ENCODE measurements around the gene MCUR1. TPM values are rescaled to one million over a fixed set of nuclear protein-coding genes. Genes with fewer than 3 reads are reported as not detected.
A peak's percentile ranks its signal among the peaks of the same experiment; 100 is the strongest.

Gene MCUR1
- total and polyA plus RNA-seq, 9 of the 15 experiments (the other 6 are each of a cell fraction or from before 2014, with no cell fraction given), result 5.1 to 60.2 (median 41.4) TPM

DNA sequence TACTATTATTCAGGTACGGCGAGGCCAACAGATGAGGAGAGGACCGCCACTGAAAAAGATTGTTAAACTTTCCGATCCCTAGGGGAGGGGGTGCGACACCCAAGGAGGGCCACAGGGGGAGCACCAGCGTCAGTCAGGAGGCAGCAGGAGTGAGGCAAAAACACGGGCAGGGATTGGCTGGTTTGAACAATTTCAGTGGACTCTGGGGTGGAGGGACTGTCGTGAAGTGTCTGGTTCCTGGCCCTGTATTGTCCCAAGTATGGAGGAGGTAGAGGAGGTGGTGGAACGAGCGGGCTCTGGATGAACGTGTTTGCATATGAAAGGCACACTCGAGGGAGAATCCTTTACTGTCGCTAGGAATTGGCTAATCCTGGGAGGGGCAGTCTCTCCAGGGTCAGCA, 32.5 kb upstream of the MCUR1 start (continued):
- TF ChIP-seq, protein P1, sequence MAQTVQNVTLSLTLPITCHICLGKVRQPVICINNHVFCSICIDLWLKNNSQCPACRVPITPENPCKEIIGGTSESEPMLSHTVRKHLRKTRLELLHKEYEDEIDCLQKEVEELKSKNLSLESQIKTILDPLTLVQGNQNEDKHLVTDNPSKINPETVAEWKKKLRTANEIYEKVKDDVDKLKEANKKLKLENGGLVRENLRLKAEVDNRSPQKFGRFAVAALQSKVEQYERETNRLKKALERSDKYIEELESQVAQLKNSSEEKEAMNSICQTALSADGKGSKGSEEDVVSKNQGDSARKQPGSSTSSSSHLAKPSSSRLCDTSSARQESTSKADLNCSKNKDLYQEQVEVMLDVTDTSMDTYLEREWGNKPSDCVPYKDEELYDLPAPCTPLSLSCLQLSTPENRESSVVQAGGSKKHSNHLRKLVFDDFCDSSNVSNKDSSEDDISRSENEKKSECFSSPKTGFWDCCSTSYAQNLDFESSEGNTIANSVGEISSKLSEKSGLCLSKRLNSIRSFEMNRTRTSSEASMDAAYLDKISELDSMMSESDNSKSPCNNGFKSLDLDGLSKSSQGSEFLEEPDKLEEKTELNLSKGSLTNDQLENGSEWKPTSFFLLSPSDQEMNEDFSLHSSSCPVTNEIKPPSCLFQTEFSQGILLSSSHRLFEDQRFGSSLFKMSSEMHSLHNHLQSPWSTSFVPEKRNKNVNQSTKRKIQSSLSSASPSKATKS (CRISPR knock-in tag; IDR thresholded peaks at IDR 0.05), result no peak
- TF ChIP-seq MAZ (CRISPR knock-in tag; conservative IDR thresholded peaks at IDR 0.05 in 1 of 2, IDR thresholded peaks at IDR 0.05 in 1 of 2) (peak in 1 of 2 experiments; percentile 52; a peak in 1 of 4 replicates), SMARCA4 (IDR thresholded peaks at IDR 0.05) (no peak), HMGN3 (IDR thresholded peaks at IDR 0.05; ENCODE audit: borderline replicate concordance, extremely low read depth, insufficient read length, low read depth, low read length) (no peak), RB1 (IDR thresholded peaks at IDR 0.05; ENCODE audit: low read depth) (no peak), SOX6 (IDR thresholded peaks at IDR 0.05) (no peak), NFXL1 (CRISPR knock-in tag; IDR thresholded peaks at IDR 0.05) (no peak), ZNF561 (CRISPR knock-in tag; conservative IDR thresholded peaks at IDR 0.05) (no peak), SRSF7 (optimal IDR thresholded peaks at IDR 0.05; ENCODE audit: low read depth, low read length) (no peak), CREM (IDR thresholded peaks at IDR 0.05; ENCODE audit: low read depth) (peak; percentile 40; the same call in 1 of the 2 replicates), CEBPB (tag; IDR thresholded peaks at IDR 0.05) (no peak), ZNF124 (CRISPR knock-in tag; IDR thresholded peaks at IDR 0.05) (no peak), RBM39 (optimal IDR thresholded peaks at IDR 0.05; ENCODE audit: low read depth, low read length) (no peak), POU5F1 (IDR thresholded peaks at IDR 0.05; ENCODE audit: borderline replicate concordance, low read depth, low read length, partially characterized antibody) (no peak), FOSL1 (tag; conservative IDR thresholded peaks at IDR 0.05) (no peak), CBX5 (IDR thresholded peaks at IDR 0.05; ENCODE audit: borderline replicate concordance, low read depth) (no peak), POLR2AphosphoS5 (IDR thresholded peaks at IDR 0.05; ENCODE audit: control insufficient read depth, insufficient read depth, low read depth, low read length) (no peak), ETS2 (tag; IDR thresholded peaks at IDR 0.05; ENCODE audit: borderline replicate concordance, poor library complexity, severe bottlenecking) (no peak), SMC3 (conservative IDR thresholded peaks at IDR 0.05; ENCODE audit: insufficient read depth, low read depth, low read length) (peak; percentile 35; the same call in 1 of the 2 replicates), KDM2B (CRISPR knock-in tag; IDR thresholded peaks at IDR 0.05) (no peak), U2AF2 (optimal IDR thresholded peaks at IDR 0.05; ENCODE audit: low read depth, low read length) (no peak), SRF (CRISPR knock-in tag; IDR thresholded peaks at IDR 0.05) (no peak)
- TF ChIP-seq, protein P2, sequence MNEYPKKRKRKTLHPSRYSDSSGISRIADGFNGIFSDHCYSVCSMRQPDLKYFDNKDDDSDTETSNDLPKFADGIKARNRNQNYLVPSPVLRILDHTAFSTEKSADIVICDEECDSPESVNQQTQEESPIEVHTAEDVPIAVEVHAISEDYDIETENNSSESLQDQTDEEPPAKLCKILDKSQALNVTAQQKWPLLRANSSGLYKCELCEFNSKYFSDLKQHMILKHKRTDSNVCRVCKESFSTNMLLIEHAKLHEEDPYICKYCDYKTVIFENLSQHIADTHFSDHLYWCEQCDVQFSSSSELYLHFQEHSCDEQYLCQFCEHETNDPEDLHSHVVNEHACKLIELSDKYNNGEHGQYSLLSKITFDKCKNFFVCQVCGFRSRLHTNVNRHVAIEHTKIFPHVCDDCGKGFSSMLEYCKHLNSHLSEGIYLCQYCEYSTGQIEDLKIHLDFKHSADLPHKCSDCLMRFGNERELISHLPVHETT (CRISPR knock-in tag; conservative IDR thresholded peaks at IDR 0.05 in 1 of 2, IDR thresholded peaks at IDR 0.05 in 1 of 2), result no peak
- TF ChIP-seq, protein P3, sequence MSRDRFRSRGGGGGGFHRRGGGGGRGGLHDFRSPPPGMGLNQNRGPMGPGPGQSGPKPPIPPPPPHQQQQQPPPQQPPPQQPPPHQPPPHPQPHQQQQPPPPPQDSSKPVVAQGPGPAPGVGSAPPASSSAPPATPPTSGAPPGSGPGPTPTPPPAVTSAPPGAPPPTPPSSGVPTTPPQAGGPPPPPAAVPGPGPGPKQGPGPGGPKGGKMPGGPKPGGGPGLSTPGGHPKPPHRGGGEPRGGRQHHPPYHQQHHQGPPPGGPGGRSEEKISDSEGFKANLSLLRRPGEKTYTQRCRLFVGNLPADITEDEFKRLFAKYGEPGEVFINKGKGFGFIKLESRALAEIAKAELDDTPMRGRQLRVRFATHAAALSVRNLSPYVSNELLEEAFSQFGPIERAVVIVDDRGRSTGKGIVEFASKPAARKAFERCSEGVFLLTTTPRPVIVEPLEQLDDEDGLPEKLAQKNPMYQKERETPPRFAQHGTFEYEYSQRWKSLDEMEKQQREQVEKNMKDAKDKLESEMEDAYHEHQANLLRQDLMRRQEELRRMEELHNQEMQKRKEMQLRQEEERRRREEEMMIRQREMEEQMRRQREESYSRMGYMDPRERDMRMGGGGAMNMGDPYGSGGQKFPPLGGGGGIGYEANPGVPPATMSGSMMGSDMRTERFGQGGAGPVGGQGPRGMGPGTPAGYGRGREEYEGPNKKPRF (IDR thresholded peaks at IDR 0.05; ENCODE audit: low read depth, low read length), result no peak

Measured in K562 (cell line).